NT2/D1 (cell line): Measurements from ENCODE around the gene ZBTB20.

Source experiments
- SUZ12 ChIP-seq: IDR thresholded peaks from 2 replicates; pipeline ENCODE4 v1.6.1; 2011; ENCODE audit not compliant: insufficient read length, insufficient read depth; ENCODE audit errors: extremely low read depth
- YY1 ChIP-seq: IDR thresholded peaks from 2 replicates; pipeline ENCODE4 v1.6.1; 2011; ENCODE audit not compliant: insufficient read length, insufficient read depth
- ZNF274 ChIP-seq: IDR thresholded peaks from 2 replicates; pipeline ENCODE4 v1.6.1; 2011; ENCODE audit warnings: mild to moderate bottlenecking, low read depth, low read length

GRCh38 chr3:114834175-114834940 is 312.7 kb downstream of the ZBTB20 start:
- TF ChIP-seq ZNF274 (no peak), YY1 (no peak), SUZ12 (no peak)
